Stimulated activated CD8-positive, alpha-beta memory T cell treated with anti-CD3 and anti-CD28 coated beads, Interleukin-7, amount 100 ng/mL, for 24 hours (primary cell): Measurements from ENCODE around the gene PEX5.
A peak's percentile ranks its signal among the peaks of the same experiment; 100 is the strongest.

Source experiments
- DNase-seq: peaks from one replicate; pipeline ENCODE4 v3.0.0-alpha.2; 2020; ENCODE audit warnings: low read depth

The PEX5 gene

GRCh38 chr12:7189398-7190267 lies at the start of gene PEX5:
Gene PEX5, plus strand, starts transcription at chr12:7189686. Its CDS starts 692 bp downstream, at chr12:7190378.
- DNase-seq = peak; percentile 61

DNA sequence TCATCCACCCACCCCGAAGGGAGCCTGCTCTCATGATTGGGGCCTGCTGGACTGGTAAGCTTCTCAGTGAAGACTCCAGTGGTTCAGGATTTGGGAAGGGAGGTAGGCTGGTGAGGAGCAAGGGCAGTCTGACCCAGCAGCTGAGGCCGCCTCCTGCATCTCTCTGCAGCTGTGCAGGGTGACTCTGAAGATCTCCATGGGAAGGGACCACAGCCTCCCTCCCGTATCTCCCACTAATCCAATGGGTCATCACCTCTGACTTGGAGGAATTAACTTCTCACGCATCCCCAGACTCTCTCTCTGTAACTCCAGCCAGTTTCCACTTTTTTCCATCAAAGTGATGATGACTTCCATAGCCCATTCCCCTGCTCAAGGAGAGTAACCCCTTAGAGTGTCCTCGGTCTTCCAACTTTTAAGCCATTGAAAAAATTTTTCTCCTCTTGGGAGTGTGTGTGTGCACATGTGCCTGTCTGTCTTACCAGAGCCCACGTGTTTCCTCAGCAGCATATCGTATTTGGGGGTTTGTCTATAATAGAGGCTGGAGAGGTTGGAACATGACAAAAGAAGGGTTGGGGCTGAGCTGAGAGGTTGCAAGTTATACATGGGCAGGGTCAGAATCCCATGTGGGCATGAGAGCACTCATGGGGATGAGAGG lies 48.0 kb upstream of the PEX5 start:
- no peak for DNase-seq

GRCh38 chr12:7142056-7142644 lies 47.3 kb upstream of the PEX5 start:
- peak; percentile 42 for DNase-seq

- no peak for DNase-seq
Observed at GRCh38 chr12:7142809-7143465, 46.5 kb upstream of the PEX5 start.

- no peak for DNase-seq
Observed at GRCh38 chr12:7143564-7143963, 45.9 kb upstream of the PEX5 start.

DNA sequence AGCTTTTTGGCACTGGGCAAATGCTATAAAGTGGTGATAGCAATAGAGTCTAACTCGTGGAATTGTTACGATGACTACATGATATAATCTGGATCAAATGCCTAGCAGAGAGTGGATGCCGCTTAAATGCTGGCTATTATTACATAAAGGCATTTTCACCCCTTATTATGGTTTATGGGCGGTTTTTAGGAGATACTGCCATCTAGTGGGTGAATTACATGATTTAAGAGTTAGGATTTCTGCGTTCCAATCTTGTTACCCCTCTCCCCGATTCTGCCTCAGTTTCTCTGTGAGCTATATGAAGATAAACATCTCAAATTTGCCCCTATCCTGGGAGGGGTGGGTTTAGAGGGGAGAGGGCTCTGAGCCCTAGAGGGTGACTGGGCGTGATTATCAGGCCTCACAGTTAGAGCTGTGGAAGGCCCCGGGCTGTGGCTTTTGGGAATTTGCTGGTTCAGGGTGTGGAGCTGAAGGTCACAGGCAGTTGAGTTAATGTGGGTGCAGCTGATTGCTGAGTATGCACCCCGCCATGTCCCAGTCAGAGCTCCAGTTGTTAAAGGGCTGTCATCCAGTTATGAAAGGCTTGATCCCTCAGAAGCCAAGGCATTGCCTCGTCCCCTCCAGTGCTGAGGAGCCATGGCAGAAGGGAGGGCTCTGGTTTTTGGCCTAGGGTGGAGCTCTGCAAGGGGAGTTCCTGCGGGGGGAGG lies 44.9 kb upstream of the PEX5 start:
- DNase-seq = no peak

DNA sequence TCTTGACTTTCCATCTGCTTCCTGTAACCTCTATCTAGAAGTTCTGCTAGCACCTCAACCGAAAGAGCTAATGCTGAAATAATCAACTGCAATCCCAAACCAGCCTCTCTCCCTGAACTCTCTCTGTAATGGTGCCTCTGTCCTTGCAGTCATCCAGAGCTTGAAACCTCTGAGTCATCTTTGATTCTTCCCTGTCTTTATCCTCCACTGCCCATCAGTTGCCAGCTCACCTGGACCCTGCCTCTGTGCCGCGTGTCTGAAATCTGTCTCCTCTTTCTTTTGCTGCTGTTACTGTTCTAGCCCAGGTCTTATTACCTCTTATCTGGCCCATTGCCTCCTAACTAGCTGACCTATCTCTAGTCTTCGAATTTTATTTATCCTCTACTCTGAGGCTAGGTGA lies 43.8 kb upstream of the PEX5 start:
- no peak for DNase-seq

GRCh38 chr12:7146228-7146627 lies 43.3 kb upstream of the PEX5 start:
- no peak for DNase-seq

GRCh38 chr12:7146906-7147305 lies 42.6 kb upstream of the PEX5 start:
- DNase-seq = no peak

DNA sequence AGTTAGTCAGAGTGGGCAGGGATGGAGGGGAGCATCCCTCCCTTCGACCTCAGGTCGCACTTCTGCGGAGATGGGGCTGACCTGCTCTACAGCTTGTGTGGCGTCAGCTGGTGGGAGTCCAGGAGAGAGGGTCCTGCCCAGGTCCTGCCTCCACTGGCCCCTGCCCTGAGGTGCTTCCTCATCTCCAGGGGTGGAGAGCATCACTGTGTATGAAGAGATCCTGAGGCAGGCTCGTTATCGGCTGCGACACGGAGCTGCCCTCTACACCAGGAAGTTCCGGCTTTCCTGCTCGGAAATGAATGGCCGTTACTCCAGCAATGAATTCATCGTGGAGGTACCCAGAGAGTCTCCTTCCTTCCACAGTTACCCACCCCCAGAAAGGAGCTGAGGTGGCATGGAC lies 39.1 kb upstream of the PEX5 start:
- DNase-seq = no peak

DNA sequence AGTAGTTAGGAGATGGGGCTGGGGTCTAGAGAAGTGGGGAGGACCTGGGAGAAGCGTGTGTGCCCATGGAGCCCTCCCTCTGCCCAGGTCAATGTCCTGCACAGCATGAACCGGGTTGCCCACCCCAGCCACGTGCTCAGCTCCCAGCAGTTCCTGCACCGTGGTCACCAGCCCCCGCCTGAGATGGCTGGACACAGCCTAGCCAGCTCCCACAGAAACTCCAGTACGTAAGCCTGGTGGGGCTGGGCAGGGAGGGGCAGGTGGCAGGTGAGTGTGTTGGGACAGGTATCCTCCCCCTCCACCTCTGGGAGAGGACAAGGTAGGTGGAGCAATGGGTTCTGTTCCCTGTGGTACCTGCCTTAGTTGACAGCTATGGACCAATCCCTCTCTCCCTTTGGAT lies 38.6 kb upstream of the PEX5 start:
- no peak for DNase-seq

- no peak for DNase-seq
Observed at GRCh38 chr12:7151532-7151931, 38.0 kb upstream of the PEX5 start.

GRCh38 chr12:7152818-7153217 lies 36.7 kb upstream of the PEX5 start:
- DNase-seq = no peak

DNA sequence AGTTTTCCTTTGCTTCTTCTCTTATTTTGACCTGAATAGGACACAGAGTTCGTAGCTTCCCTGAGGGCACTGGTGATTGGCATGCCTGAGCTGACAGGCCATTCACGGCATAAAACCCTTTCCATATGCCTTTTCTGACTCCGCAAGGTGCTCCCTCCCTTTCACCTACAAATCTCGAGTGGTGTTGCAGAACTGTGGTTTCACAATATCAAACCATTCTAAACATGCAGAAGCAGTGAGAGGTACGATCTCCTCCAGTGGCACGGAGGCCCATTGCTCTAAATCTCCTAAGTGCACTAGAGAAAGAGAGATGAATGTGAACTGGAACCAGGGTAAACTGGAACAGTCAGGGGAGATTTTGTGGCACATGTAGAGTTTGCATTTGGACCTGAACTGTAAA lies 35.4 kb upstream of the PEX5 start:
- no peak for DNase-seq

DNA sequence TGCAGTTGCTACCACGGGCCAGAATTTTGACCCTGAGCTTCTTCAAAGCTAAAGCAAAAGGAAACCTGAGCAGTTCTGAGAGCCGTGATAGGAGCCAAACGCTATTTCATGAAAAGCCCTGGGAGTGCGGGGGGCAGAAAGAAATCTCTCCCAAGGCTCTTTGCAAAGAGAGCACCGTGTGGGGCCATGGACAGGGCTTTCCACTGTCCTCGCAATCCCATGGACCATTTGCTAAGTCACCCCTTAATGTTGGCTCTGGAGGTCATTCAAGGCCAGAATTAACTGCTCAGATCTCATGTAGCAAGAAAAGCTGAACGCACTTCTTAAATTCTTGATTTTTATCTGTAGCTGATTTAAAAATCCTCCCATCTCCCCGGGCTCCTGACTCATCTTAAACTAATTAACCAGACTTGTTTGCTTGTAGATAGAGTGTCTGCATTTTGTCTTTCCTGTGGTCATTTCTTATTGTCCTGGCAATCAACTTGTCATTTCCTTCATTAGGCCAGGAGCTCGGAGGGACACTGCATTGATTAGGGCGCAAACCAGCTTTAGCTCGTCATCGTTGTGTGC lies 34.5 kb upstream of the PEX5 start:
- no peak for DNase-seq

DNA sequence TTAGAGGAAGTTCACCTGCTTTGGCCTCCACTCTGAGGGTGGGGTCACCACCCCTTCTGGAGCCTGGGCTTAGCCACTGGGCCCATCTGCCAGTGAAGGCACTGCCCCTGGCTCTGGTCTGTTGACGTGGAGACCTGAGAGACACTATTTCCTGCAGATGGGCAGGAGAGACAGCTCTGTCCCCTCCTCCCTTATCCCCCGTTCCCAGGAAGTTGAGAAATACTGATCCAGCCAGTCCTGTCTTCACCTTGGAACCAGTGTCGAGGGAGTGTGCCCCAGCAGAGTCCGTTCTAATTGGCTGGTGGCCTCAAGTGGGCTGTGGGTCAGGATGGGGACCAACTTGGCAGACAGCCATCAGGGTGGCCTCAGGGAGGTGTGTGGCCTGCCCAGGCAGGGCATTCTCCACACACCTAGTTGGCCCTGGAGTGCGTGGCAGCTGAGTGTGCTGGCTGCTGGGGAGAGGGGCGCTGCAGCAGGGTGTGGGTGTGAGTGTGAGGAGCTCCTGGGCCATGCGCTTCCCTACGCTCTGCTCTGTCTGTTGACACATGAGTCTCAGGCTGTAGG lies 33.9 kb upstream of the PEX5 start:
- DNase-seq = no peak

DNA sequence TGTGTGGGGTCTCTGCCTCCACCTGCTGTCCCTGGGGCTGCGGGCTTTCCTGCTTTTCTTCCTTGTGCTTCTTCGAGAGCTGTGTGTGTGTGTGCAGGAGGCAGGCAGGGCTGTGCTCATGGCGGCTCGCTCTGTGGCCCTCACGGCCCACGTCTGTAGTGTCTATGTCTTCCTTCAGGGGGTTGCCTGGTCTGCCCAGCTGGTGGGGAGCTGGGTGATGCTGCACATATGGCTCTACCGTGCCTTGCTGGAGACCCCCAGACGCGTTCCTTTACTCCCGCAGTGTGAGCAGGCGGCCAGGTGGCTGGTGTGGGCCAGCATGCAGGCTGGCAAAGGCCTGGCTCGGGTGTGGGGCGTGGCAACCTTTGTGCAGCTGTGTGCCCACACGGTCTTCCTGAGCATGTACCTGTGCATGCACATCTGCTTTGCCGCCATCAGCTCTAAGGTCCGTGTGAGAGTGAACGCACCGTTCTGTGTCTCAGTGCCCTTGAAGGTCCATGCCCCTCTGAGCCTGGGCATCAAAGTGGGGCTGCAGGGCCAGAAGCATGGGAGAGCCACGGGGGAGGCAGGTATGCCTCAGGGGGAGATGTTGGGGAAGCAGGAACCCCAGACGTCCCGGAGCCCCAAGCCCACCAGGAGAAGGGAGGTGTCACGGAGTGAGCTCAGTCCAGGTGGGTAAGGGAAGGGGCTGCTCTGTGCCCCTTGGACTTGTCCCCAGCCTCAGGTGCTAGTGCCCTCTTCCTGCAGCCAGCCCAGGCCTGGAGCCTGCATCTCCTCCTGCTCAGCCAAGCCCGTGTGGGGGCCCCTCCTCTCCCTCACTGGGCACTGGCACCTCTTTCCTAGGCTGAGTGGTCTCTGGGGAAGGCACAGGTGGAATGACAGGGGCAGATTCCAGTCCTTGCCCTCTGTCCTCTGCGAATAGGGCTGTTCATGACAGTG lies 33.0 kb upstream of the PEX5 start:
- DNase-seq = no peak

DNA sequence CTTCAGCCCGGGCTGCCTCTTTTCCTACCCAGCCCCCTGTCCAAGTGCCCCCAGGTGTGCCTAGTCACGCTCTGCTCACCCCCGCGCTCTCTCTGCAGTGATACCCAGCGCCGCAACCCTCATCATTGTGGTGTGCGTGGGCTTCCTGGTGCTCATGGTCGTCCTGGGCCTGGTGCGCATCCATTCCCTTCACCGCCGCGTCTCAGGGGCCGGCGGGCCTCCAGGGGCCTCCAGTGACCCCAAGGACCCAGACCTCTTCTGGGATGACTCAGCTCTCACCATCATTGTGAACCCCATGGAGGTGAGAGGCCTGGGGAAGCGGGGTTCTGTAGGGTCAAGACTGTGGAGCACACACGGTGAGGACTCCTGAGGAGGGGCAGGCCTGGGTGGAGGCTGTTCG lies 32.1 kb upstream of the PEX5 start:
- no peak for DNase-seq

- no peak for DNase-seq
Observed at GRCh38 chr12:7158781-7159609, 30.5 kb upstream of the PEX5 start.
